GM21390 (cell line): ENCODE measurements around the gene MTFP1.
A peak's percentile ranks its signal among the peaks of the same experiment; 100 is the strongest.
"Not testable (repeated sequence)": the region's sequence is repeated elsewhere in the genome, so short reads cannot be mapped to it uniquely, and the experiment has no call there.

Experiments
- ATAC-seq: cut with Tn5 transposase; IDR thresholded peaks from one replicate; pipeline ENCODE4 v1.9.1; 2021; ENCODE audit not compliant: unreplicated experiment

MTFP1 gene

DNA sequence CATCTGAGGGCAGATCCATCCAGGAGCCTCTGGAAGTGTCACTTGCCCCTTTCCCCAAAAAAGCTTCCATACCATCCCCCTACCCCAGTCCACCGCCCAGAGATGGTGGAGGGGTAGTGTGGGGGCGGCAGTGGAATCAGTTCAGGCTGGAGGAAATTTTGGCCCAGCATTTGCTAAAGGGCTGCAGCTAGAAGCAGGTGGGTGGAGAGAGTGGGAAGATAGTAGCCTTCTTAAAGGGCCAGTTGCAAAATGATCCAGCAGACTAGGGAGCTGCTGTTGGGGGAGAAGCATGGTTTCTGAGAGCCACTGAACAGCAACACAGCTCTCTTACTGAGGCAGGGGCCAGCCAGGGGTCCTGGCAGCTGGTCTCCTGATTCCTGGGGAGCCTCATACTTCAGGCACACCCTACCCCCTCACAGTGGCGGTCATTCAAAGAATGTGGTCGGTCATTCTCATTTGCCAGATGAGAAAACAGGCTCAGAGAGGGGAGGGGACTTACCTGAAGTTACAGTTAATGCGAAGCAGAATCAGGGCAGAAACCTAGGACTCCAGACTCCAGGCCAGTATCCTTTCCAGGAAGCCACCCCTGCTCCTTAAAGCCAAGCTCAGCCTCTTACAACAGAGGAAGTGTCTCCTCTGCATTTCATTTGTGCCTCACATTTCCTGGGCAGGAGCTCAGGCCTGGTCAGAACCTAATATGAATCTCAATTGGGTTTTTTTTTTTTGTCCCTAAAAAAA is 23.4 kb upstream of the MTFP1 start:
- ATAC-seq: no peak

DNA sequence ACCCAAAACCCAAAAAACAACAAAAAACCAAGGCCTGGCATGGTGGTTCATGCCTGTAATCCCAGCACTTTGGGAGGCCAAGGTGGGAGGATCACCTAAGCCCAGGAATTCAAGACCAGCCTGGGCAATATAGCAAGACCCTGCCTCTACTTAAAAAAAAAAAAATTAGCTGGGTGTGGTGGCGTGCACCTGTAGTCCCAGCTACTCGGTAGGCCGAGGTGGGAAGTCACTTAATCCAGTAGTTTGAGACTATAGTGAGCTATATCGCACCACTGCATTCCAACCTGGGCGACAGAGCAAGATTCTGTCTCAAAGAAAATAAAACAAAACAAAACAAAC is 22.8 kb upstream of the MTFP1 start:
- not testable (repeated sequence) for ATAC-seq

GRCh38 chr22:30404307-30404706 is 21.3 kb upstream of the MTFP1 start:
- no peak for ATAC-seq

GRCh38 chr22:30405731-30406130 is 19.8 kb upstream of the MTFP1 start:
- no peak for ATAC-seq

DNA sequence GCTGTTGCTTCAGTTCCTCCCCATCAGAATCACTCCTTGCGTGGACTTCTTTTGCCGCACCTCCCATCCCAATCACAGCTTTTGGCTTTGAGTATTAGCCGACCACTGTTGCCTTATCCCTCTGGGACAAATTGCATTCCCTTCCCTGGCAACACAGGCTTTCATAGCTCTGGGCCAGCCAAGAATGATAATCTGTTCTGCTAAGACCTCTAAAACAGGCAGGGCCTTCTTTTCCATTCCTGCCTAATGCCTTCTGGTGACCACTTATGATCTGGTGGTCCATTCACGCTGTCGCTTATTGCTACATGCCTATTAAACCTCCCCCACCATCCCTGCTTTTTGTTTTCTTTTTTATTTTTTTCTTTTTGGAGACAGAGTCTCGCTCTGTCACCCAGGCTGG is 19.2 kb upstream of the MTFP1 start:
- no peak for ATAC-seq

- no peak for ATAC-seq
Observed at GRCh38 chr22:30408388-30409102, 17.0 kb upstream of the MTFP1 start.

GRCh38 chr22:30411780-30412179 is 13.8 kb upstream of the MTFP1 start:
- ATAC-seq: no peak

- ATAC-seq: no peak
Observed at GRCh38 chr22:30413001-30413400, 12.6 kb upstream of the MTFP1 start.

- ATAC-seq: no peak
Observed at GRCh38 chr22:30413745-30414524, 11.6 kb upstream of the MTFP1 start.

DNA sequence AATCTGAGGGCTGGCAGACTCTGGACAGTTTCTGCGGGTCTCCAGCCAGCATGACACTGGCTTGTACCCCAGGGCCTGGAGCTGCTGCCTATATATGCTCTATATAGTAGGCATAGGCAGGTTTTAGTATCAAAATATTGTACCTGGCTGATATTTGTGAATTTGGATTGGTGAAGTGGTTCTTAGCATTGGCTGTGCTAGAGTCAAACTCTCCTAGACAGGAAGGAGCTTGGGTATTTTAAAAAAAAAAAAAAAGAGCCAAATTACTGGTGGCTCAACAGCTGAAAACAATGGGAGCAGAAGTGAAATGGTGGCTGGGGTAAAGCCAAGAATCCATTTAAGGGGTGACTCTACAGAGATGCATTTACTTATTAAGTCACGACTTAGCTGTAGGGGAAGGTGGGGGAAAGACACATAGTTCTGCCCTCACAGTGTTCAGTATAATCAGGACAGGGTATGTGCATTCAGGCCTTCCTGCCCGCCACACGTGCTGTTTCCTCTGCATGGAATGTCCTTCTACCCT is 11.0 kb upstream of the MTFP1 start:
- ATAC-seq: no peak

GRCh38 chr22:30416403-30416802 is 9.2 kb upstream of the MTFP1 start:
- no peak for ATAC-seq

DNA sequence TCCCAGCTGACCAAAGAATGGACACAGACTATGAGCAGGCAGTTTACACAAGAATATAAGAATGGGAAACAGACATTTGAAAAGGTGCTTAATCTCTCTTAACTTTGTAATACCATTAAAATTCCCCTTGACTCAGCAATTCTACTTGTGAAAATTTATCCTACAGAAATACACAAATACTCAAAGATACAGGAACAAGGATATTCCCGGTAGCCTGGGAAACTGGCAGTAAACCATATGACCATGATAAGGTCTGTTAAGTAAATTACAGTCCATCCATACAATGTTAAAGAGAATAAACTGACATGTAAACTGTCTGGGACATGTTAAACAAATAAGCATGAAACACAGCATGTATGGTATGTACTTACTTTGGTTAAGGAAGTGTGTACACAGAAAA is 8.7 kb upstream of the MTFP1 start:
- ATAC-seq: no peak

GRCh38 chr22:30420347-30421125 is 5.0 kb upstream of the MTFP1 start:
- no peak for ATAC-seq

- no peak for ATAC-seq
Observed at GRCh38 chr22:30421695-30422480, 3.7 kb upstream of the MTFP1 start.

- ATAC-seq: no peak
Observed at GRCh38 chr22:30422481-30423300, 2.9 kb upstream of the MTFP1 start.

DNA sequence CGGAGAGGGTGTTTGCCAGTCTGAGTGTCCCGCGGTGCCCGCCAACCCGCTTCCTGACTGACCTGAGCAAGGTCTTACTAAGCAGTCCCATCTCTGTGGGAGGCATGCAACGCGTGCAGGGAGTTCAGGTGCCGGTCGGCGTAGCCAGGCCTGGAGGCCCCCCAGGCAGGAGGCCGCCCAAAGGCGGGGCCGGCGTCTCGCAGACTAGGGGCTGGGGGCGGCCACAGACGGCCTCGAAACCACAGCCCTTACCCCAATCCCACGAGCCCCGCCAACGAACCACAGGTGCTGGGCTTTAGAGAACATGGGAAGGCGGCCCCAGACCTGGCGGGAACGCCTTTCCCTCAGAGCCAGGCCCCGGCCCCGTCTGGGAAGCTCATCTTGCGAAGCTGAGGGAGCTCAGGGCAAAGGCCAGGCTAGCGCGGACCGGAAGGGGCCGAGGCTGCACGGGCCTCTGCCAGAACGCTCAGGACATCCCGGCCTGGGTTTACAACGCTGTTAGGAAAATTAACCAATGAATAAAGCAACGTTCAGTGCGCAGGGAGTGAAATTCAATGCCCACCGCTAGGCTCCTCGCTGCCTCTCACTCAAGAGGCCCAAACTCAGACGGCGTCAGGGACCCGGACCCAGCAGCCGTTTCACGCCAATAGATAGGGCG is 2.1 kb upstream of the MTFP1 start:
- ATAC-seq: peak; percentile 32

- peak; percentile 82 for ATAC-seq
Observed at GRCh38 chr22:30423959-30424533, 1.5 kb upstream of the MTFP1 start.

- no peak for ATAC-seq
Observed at GRCh38 chr22:30424534-30425326, 838 bp upstream of the MTFP1 start.
